ENCODE data around the gene OR8I2. TPM values are rescaled to one million over a fixed set of nuclear protein-coding genes. Genes with fewer than 3 reads are reported as not detected.
"Not testable (repeated sequence)": the region's sequence is repeated elsewhere in the genome, so short reads cannot be mapped to it uniquely, and the experiment has no call there.

Gene OR8I2
- not detected for total RNA-seq

- FAIRE-seq = no peak
- no peak for DNase-seq (ENCODE audit: low spot score in 2 of 2)
Measured at GRCh38 chr11:56093008-56093407, at the start of gene OR8I2. OR8I2 (plus strand) TSS chr11:56093308; CDS start chr11:56093308, 0 bp downstream.

GRCh38 chr11:56045538-56045937, 47.6 kb upstream of the OR8I2 start:
- DNase-seq (ENCODE audit: low spot score in 2 of 2) = no peak
- no peak for FAIRE-seq

GRCh38 chr11:56048480-56048879, 44.6 kb upstream of the OR8I2 start:
- FAIRE-seq = no peak
- no peak for DNase-seq (ENCODE audit: low spot score in 2 of 2)

DNA sequence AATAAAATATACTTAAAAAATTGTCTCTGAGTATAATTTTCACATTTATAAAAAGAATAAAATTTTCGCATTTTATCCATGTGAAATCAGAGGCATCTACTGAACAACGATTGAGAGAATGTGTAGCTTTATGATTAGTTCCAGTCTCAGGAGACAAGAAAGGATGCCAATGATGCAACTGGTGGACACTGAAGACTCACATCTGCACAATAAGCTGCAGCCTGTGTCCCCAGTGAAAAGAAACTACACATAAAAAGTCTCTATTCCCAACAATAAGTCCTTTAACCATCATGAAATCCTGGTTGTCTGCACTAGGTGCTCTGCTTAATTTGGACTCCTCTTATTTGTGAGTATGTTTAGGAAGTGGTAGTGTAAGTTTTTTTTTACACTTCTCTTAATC, 43.6 kb upstream of the OR8I2 start:
- FAIRE-seq = no peak
- no peak for DNase-seq (ENCODE audit: low spot score in 2 of 2)

DNA sequence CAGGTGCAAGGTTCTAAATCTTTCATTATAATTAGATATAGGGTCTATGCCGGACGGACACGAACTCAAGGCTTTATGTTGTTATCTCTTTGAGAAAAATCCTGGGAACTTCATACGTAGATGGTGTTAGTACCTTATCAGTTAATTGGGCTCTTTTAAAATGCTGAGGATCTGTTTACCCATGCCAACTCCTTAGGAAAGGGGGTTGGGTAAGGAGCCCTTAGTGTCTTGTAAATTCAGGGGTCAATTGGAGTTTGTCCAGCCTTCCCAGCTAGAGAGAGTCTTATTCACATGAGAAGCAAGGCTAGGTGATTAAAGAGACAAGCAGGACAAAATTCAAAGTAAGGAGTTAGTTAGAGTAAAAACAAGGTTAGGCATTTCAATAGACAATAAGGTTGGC, 36.7 kb upstream of the OR8I2 start:
- DNase-seq (ENCODE audit: low spot score in 2 of 2); FAIRE-seq: not testable (repeated sequence)

DNA sequence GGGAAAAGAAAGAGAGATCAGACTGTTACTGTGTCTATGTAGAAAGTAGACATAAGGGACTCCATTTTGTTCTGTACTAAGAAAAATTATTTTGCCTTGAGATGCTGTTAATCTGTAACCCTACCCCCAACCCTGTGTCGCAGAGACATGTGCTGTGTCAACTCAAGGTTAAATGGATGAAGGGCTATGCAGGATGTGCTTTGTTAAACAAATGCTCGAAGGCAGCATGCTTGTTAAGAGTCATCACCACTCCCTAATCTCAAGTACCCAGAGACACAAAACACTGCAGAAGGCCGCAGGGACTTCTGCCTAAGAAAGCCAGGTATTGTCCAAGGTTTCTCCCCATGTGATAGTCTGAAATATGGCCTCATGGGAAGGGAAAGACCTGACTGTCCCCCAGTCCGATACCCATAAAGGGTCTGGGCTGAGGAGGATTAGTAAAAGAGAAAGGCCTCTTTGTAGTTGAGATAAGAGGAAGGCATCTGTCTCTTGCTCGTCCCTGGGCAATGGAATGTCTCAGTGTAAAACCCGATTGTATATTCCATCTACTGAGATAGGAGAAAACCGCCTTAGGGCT, 35.4 kb upstream of the OR8I2 start:
- not testable (repeated sequence) for FAIRE-seq; DNase-seq (ENCODE audit: low spot score in 2 of 2)

- not testable (repeated sequence) for FAIRE-seq; DNase-seq (ENCODE audit: low spot score in 2 of 2)
Measured at GRCh38 chr11:56058260-56058780, 34.8 kb upstream of the OR8I2 start.

- FAIRE-seq = no peak
- no peak for DNase-seq (ENCODE audit: low spot score in 2 of 2)
Measured at GRCh38 chr11:56066980-56067379, 26.1 kb upstream of the OR8I2 start.

DNA sequence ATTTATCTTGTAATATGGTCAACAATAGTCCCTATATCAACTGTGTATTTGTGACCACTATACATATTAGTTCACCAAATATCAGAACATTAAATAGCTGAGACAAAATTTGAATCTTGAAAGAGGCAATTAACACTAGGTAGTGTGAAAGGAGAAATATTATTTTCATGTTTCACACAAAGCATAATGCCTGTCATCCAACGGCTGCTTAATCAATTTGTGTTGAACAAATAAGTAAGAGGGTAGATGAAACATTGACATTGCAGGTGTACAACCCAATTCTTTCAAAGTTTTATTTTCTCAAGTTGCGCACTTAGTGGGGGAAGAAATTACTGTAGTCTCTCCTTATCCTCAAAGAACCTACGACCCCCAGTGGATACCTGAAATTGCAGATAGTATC, 3.4 kb upstream of the OR8I2 start:
- DNase-seq (ENCODE audit: low spot score in 2 of 2) = no peak
- FAIRE-seq = no peak

GRCh38 chr11:56103210-56103737, 10.2 kb downstream of the OR8I2 start, which contains the start of gene OR8H2:
OR8H2 (plus strand) TSS chr11:56103687; CDS start chr11:56105043, 1,356 bp downstream.
- DNase-seq (ENCODE audit: low spot score in 2 of 2) (no peak), FAIRE-seq (peak; percentile 99)

DNA sequence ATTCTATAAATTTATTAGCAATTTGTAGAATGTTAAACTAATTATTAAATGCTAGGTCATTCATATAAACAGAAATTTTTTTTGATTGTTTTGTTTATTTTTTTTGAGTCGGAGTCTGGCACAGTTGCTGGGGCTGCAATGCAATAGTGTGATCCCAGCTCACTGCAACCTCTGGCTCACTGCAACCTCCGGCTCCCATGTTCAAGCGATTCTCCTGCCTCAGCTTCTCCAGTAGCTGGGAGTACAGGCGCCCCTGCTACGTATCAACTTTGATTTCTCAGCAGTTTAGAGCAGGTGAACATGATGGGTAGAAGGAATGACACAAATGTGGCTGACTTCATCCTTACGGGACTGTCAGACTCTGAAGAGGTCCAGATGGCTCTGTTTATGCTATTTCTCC, 29.0 kb downstream of the OR8I2 start, which contains the start of gene OR8H3:
TSS of gene OR8H3 (plus strand) at position 301 of the 400 bp plus-strand sequence. CDS start at position 301, 0 bp downstream.
- no peak for FAIRE-seq
- DNase-seq (ENCODE audit: low spot score in 2 of 2) = no peak

- DNase-seq (ENCODE audit: low spot score in 2 of 2) = no peak
- FAIRE-seq = no peak
Measured at GRCh38 chr11:56140151-56140661, 47.1 kb downstream of the OR8I2 start, which contains the start of gene OR8J3. OR8J3 (minus strand) TSS chr11:56140201; CDS start chr11:56137718, 2,483 bp downstream.

GRCh38 chr11:56143681-56144080, 50.6 kb downstream of the OR8I2 start:
- not testable (repeated sequence) for FAIRE-seq; DNase-seq (ENCODE audit: low spot score in 2 of 2)

Small RNA genes lying within 50 kb of the gene (small RNA-seq; reads per million reads assigned to genes)
- not detected for gene OR8I4P

Other genes starting within 250 kb of the OR8I2 start
- gene TRIM51, start 210.0 kb upstream of the OR8I2 start, total RNA-seq = not detected
- gene OR5W2, start 178.7 kb upstream of the OR8I2 start, total RNA-seq = not detected
- gene OR5I1, start 156.9 kb upstream of the OR8I2 start, total RNA-seq = not detected
- not detected for gene OR10AG1, start 123.4 kb upstream of the OR8I2 start, total RNA-seq
- not detected for gene OR5F1, start 98.7 kb upstream of the OR8I2 start, total RNA-seq
- gene OR5AS1, start 65.7 kb upstream of the OR8I2 start, total RNA-seq = not detected
- gene OR8H2, start 10.4 kb downstream of the OR8I2 start, total RNA-seq = not detected
- not detected for gene OR8H3, start 29.1 kb downstream of the OR8I2 start, total RNA-seq
- not detected for gene OR8J3, start 46.9 kb downstream of the OR8I2 start, total RNA-seq
- gene OR8K5, start 67.0 kb downstream of the OR8I2 start, total RNA-seq = not detected
- not detected for gene OR5J2, start 83.3 kb downstream of the OR8I2 start, total RNA-seq
- gene OR5T2, start 140.9 kb downstream of the OR8I2 start, total RNA-seq = not detected
- gene OR5T3, start 158.9 kb downstream of the OR8I2 start, total RNA-seq = not detected
- gene OR5T1, start 180.8 kb downstream of the OR8I2 start, total RNA-seq = not detected
- gene OR8H1, start 198.9 kb downstream of the OR8I2 start, total RNA-seq = not detected
- not detected for gene OR8K3, start 221.8 kb downstream of the OR8I2 start, total RNA-seq